T-cell (primary cell): ENCODE results near the gene SLC22A13. TPM values are rescaled to one million over a fixed set of nuclear protein-coding genes. Genes with fewer than 3 reads are reported as not detected.

ENCODE experiments used
- ATAC-seq, 4 experiments: fragments of 200-7000 bp in 3 of 4; fragments of 150-1000 bp in 1 of 4; cut with Tn5 transposase; replicated peaks in 1 of 4; 1 replicate in 3 of 4; 2 replicates in 1 of 4; pipeline ENCODE4 v1.10.0; 2021; ENCODE audit warnings: moderate library complexity in 3 of 4, mild to moderate bottlenecking in 2 of 4, moderate number of reproducible peaks in 1 of 4
- CTCF ChIA-PET, 2 donors: fragments of 300-600 bp; sonication (Branson Sonifier 250); formaldehyde crosslinking; loops; one replicate each; lab custom pipeline; 2022; ENCODE audit warnings: antibody characterized with exemption in 2 of 2; lab: Charles Lee
- POLR2A ChIA-PET, 2 donors: fragments of 300-600 bp; sonication (Branson Sonifier 250); formaldehyde crosslinking; loops; one replicate each; lab custom pipeline; 2022; ENCODE audit warnings: antibody characterized with exemption in 2 of 2; lab: Charles Lee
- DNase-seq, 35 experiments: peaks; one replicate each; pipeline versions ENCODE4 v3.0.0 to v3.0.0-alpha.2; 2013 to 2023
- H3K27ac ChIP-seq: one replicate; pipeline ENCODE4 v1.5.1; 2013; ENCODE audit warnings: low read length
- H3K27me3 ChIP-seq, 2 experiments: replicated peaks in 1 of 2; 1 replicate in 1 of 2; 2 replicates in 1 of 2; pipeline versions ENCODE4 v1.6.1 to v1.7.0; 2013; ENCODE audit warnings: low read length in 1 of 2, mixed read lengths in 1 of 2; ENCODE audit not compliant: control insufficient read depth in 2 of 2, insufficient read depth in 2 of 2; ENCODE audit errors: extremely low read depth in 1 of 2
- H3K36me3 ChIP-seq, 2 donors: 1 replicate in 1 of 2; 2 replicates in 1 of 2; pipeline versions ENCODE4 v1.6.1 to v1.7.0; 2013; ENCODE audit warnings: low read length in 1 of 2; ENCODE audit not compliant: control insufficient read depth in 2 of 2, insufficient read depth in 1 of 2; ENCODE audit errors: extremely low read depth in 1 of 2
- H3K4me1 ChIP-seq, 2 experiments: 1 replicate in 1 of 2; 2 replicates in 1 of 2; pipeline versions ENCODE4 v1.6.1 to v1.7.0; 2013; ENCODE audit warnings: low read length in 2 of 2, mixed read lengths in 1 of 2; ENCODE audit not compliant: insufficient read depth in 2 of 2, control insufficient read depth in 1 of 2; ENCODE audit errors: extremely low read depth in 1 of 2
- H3K4me3 ChIP-seq, 2 donors: 1 replicate in 1 of 2; 2 replicates in 1 of 2; pipeline versions ENCODE4 v1.5.1 to v1.7.0; 2013; ENCODE audit warnings: mild to moderate bottlenecking in 2 of 2, low read length in 1 of 2, moderate library complexity in 1 of 2; ENCODE audit not compliant: control insufficient read depth in 1 of 2; ENCODE audit errors: extremely low read depth in 1 of 2
- H3K9me3 ChIP-seq: 2 replicates; pipeline ENCODE4 v1.7.0; 2013
- H3K27ac Mint-ChIP-seq, 2 donors: one replicate each; pipeline ENCODE4 v1.8.0; 2020 to 2021; ENCODE audit warnings: mild to moderate bottlenecking in 2 of 2, mixed read lengths in 2 of 2
- H3K27me3 Mint-ChIP-seq, 2 donors: one replicate each; pipeline ENCODE4 v1.8.0; 2021 to 2022; ENCODE audit warnings: mixed read lengths in 2 of 2
- H3K36me3 Mint-ChIP-seq: one replicate; pipeline ENCODE4 v1.8.0; 2021; ENCODE audit warnings: mixed read lengths
- H3K4me1 Mint-ChIP-seq, 3 donors: one replicate each; pipeline ENCODE4 v1.8.0; 2020 to 2022; ENCODE audit warnings: mixed read lengths in 3 of 3, mild to moderate bottlenecking in 1 of 3
- H3K4me3 Mint-ChIP-seq, 3 donors: one replicate each; pipeline ENCODE4 v1.8.0; 2020 to 2022; ENCODE audit warnings: mild to moderate bottlenecking in 3 of 3, mixed read lengths in 3 of 3, moderate library complexity in 3 of 3
- H3K9me3 Mint-ChIP-seq, 3 donors: one replicate each; pipeline ENCODE4 v1.8.0; 2020 to 2022; ENCODE audit warnings: mixed read lengths in 3 of 3
- WGBS: methylation state at CpG from one replicate; pipeline ENCODE4 v1.1.5; 2013; ENCODE audit warnings: missing lambda C conversion rate; ENCODE audit not compliant: insufficient coverage; 5-methylcytosine and 5-hydroxymethylcytosine counted together
- total RNA-seq, 35 experiments: library from RNA in 6 of 35; stranded (reverse) in 6 of 35; fragments of 120-200 nt in 1 of 35; gene quantifications; one replicate each; pipeline versions ENCODE4 v1.2.1 to v1.2.4 and lab custom pipeline; 2013 to 2026

Gene SLC22A13
- total RNA-seq, 5 donors from 2014 or later (not counting 1 experiment from before 2014, with no cell fraction given): 0.35 to 0.79 (median 0.68) TPM

DNA sequence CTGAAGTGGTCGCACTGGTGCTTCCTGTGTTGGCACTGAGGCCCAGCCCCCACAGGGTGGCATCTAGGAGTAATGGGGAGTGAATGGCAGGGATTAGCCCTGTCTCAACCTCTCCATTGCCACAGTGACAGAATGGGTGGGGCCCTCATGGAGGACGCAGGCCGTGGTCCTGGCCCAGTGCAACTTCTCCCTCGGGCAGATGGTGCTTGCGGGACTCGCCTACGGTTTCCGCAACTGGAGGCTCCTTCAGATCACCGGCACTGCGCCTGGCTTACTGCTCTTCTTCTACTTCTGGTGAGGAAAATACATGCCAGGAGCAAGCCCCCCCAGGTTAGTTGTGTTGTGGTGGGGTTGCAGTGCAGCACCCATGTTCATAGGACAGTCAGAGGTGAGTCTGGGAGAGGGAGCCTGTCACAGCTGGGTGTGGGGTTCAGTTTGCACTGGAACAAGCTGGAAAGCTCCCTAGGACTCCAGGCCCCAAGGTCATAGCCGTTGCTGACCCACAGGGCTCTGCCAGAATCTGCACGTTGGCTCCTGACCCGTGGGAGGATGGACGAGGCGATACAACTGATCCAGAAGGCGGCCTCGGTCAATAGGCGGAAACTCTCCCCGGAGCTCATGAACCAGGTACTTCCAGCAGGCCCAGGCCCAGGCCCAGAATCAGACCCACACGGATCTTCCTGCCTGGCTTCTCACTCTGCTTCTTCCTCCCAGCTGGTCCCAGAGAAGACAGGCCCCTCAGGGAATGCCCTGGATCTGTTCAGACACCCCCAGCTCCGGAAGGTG, 9.4 kb downstream of the SLC22A13 start:
- no peak overlapping the region for H3K4me3 Mint-ChIP-seq
- H3K4me1 ChIP-seq: no peaks in the 10 kb centered on the region
- CTCF ChIA-PET: no interaction called here
- POLR2A ChIA-PET: no interaction called here
- WGBS: 90% methylated on average over 15 of the region's 21 CpGs
- peaks cover 36% of the 10 kb centered on the region for H3K36me3 Mint-ChIP-seq
- ATAC-seq (no peak), DNase-seq (no peak)
- no peaks in the 10 kb centered on the region for H3K4me1 Mint-ChIP-seq
- H3K27me3 Mint-ChIP-seq: no peaks in the 10 kb centered on the region
- H3K27me3 ChIP-seq: no peaks in the 10 kb centered on the region
- H3K9me3 Mint-ChIP-seq: no peaks in the 10 kb centered on the region
- peaks cover 0 to 7% of the 10 kb centered on the region in 2 donors for H3K36me3 ChIP-seq
- no peak overlapping the region for H3K27ac Mint-ChIP-seq
- no peak overlapping the region for H3K4me3 ChIP-seq
- H3K27ac ChIP-seq: no peak overlapping the region
- no peaks in the 10 kb centered on the region for H3K9me3 ChIP-seq

DNA sequence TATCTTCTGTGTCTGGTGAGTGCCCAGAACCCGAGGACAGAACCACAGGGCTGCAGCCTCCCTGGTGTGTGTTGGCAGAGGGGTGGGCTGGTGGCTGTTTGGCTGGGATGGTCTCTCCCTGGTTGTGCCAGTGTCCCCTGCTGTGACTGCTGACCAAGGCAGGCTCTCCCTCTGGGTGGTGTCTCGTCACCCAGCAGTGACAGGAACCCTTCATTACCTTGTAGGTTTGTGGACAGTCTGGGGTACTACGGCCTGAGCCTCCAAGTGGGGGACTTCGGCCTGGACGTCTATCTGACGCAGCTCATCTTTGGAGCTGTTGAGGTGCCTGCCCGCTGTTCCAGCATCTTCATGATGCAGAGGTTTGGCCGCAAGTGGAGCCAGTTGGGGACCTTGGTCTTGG, 10.0 kb downstream of the SLC22A13 start:
- ChIA-PET CTCF (no interaction called here), POLR2A (no interaction called here)
- Mint-ChIP-seq H3K27me3 (no peaks in the 10 kb centered on the region), H3K4me3 (no peak overlapping the region), H3K27ac (no peak overlapping the region), H3K36me3 (peaks cover 32% of the 10 kb centered on the region), H3K9me3 (no peaks in the 10 kb centered on the region), H3K4me1 (no peaks in the 10 kb centered on the region)
- DNase-seq (no peak), ATAC-seq (no peak)
- Histone ChIP-seq H3K4me3 (no peak overlapping the region), H3K4me1 (no peaks in the 10 kb centered on the region), H3K9me3 (no peaks in the 10 kb centered on the region), H3K27me3 (no peaks in the 10 kb centered on the region), H3K27ac (no peak overlapping the region), H3K36me3 (peaks cover 0 to 7% of the 10 kb centered on the region in 2 donors)
- WGBS: 88% methylated on average over 6 of the region's 8 CpGs

- DNase-seq (no peak), ATAC-seq (no peak)
- ChIA-PET POLR2A (interaction anchor here in 1 of 2 donors (0.6 kb wide), 1 partner anchor 1083 kb away, joined by 3 read pairs; no protein-coding TSS in a partner anchor), CTCF (no interaction called here)
- H3K9me3 Mint-ChIP-seq: no peaks in the 10 kb centered on the region
- no peaks in the 10 kb centered on the region for H3K27me3 Mint-ChIP-seq
- peaks cover 29% of the 10 kb centered on the region for H3K36me3 Mint-ChIP-seq
- 94% methylated on average over 8 of the region's 13 CpGs for WGBS
- no peak overlapping the region for H3K27ac ChIP-seq
- H3K4me1 Mint-ChIP-seq: no peaks in the 10 kb centered on the region
- H3K27ac Mint-ChIP-seq: no peak overlapping the region
- H3K4me3 ChIP-seq: no peak overlapping the region
- H3K27me3 ChIP-seq: no peaks in the 10 kb centered on the region
- H3K36me3 ChIP-seq: peaks cover 0 to 7% of the 10 kb centered on the region in 2 donors
- H3K4me3 Mint-ChIP-seq: no peak overlapping the region
- H3K4me1 ChIP-seq: no peaks in the 10 kb centered on the region
- no peaks in the 10 kb centered on the region for H3K9me3 ChIP-seq
Observed at GRCh38 chr3:38276081-38276916, 10.7 kb downstream of the SLC22A13 start.

DNA sequence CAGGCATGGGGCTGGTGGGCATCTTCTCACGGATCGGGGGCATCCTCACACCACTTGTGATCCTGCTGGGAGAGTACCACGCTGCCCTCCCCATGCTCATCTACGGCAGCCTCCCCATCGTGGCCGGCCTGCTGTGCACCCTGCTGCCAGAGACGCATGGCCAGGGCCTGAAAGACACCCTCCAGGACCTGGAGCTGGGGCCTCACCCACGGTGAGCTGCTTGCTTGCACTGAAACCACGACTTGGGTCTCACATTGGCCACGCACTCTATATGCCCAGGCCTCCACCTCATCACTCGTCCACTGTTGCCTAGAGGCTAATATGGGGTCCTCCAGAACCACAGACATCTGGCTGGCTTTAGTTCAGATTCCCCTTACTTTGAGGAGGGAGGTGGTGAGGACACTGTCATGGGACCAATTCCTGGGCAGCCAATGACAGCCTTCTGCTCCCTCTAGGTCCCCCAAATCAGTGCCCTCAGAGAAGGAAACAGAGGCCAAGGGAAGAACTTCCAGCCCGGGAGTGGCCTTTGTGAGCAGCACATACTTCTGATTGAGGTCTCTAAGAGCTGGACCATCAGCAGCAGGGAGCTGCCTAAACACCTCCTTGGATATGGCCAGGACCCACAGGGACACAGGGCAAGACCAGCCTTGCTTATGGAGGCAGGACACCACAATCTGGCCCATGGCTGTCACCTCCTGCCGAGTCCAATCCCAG, 11.5 kb downstream of the SLC22A13 start:
- Mint-ChIP-seq H3K4me3 (no peak overlapping the region), H3K27ac (no peak overlapping the region), H3K27me3 (no peaks in the 10 kb centered on the region), H3K9me3 (no peaks in the 10 kb centered on the region), H3K36me3 (peaks cover 29% of the 10 kb centered on the region), H3K4me1 (no peaks in the 10 kb centered on the region)
- H3K9me3 ChIP-seq: no peaks in the 10 kb centered on the region
- ATAC-seq (no peak), DNase-seq (no peak)
- 84% methylated on average over 9 of the region's 13 CpGs for WGBS
- peaks cover 0 to 7% of the 10 kb centered on the region in 2 donors for H3K36me3 ChIP-seq
- POLR2A ChIA-PET: interaction anchor here in 1 of 2 donors (0.6 kb wide), 1 partner anchor 1084 kb away, joined by 3 read pairs; no protein-coding TSS in a partner anchor
- CTCF ChIA-PET: no interaction called here
- H3K27me3 ChIP-seq: no peaks in the 10 kb centered on the region
- no peak overlapping the region for H3K27ac ChIP-seq
- H3K4me3 ChIP-seq: no peak overlapping the region
- H3K4me1 ChIP-seq: no peaks in the 10 kb centered on the region

GRCh38 chr3:38278841-38279240, 13.2 kb downstream of the SLC22A13 start:
- Histone ChIP-seq H3K4me1 (no peaks in the 10 kb centered on the region), H3K9me3 (no peaks in the 10 kb centered on the region), H3K4me3 (no peak overlapping the region), H3K27me3 (no peaks in the 10 kb centered on the region), H3K36me3 (peaks cover 0 to 7% of the 10 kb centered on the region in 2 donors), H3K27ac (no peak overlapping the region)
- no peaks in the 10 kb centered on the region for H3K27me3 Mint-ChIP-seq
- H3K4me3 Mint-ChIP-seq: no peak overlapping the region
- H3K36me3 Mint-ChIP-seq: peaks cover 29% of the 10 kb centered on the region
- DNase-seq (no peak), ATAC-seq (no peak)
- CTCF ChIA-PET: interaction anchor here in 1 of 2 donors (0.6 kb wide), 1 partner anchor 705 kb away, joined by 3 read pairs; no protein-coding TSS in a partner anchor
- H3K4me1 Mint-ChIP-seq: no peaks in the 10 kb centered on the region
- POLR2A ChIA-PET: interaction anchor here in 1 of 2 donors (0.7 kb wide), 1 partner anchor 32 kb away, joined by 8 read pairs; no protein-coding TSS in a partner anchor
- WGBS: 95% methylated on average over 3 of the region's 5 CpGs
- no peak overlapping the region for H3K27ac Mint-ChIP-seq
- no peaks in the 10 kb centered on the region for H3K9me3 Mint-ChIP-seq
